ENCODE measurements around the gene MOXD1. TPM values are rescaled to one million over a fixed set of nuclear protein-coding genes. Genes with fewer than 3 reads are reported as not detected.

MOXD1 gene
- total RNA-seq, 1 experiment from 2014 or later: 0.97 TPM

GRCh38 chr6:132246120-132246617 is 155.1 kb downstream of the MOXD1 start:
- DNase-seq (ENCODE audit: low read depth): no peak

Other genes with a start within 250 kb of the MOXD1 start
- gene STX7, start 111.6 kb upstream of the MOXD1 start, total RNA-seq (2014; rRNA removed; shearing (Covaris generic)): 26.5 and 28.4 TPM in 2 replicates
- not detected in 2 replicates for gene TAAR9, start 136.8 kb upstream of the MOXD1 start, total RNA-seq (2014; rRNA removed; shearing (Covaris generic))
- gene TAAR8, start 151.2 kb upstream of the MOXD1 start, total RNA-seq (2014; rRNA removed; shearing (Covaris generic)): not detected in 2 replicates
- not detected in 2 replicates for gene TAAR6, start 168.8 kb upstream of the MOXD1 start, total RNA-seq (2014; rRNA removed; shearing (Covaris generic))
- not detected in 2 replicates for gene TAAR5, start 188.3 kb upstream of the MOXD1 start, total RNA-seq (2014; rRNA removed; shearing (Covaris generic))
- not detected in 2 replicates for gene TAAR2, start 222.8 kb upstream of the MOXD1 start, total RNA-seq (2014; rRNA removed; shearing (Covaris generic))